GM12878 (cell line): ENCODE results near the gene CTSL. TPM values are rescaled to one million over a fixed set of nuclear protein-coding genes. Genes with fewer than 3 reads are reported as not detected.
"Not testable (repeated sequence)": the region's sequence is repeated elsewhere in the genome, so short reads cannot be mapped to it uniquely, and the experiment has no call there.

Experiments used
- ATAC-seq: fragments of 200-7000 bp; cut with Tn5 transposase; 3 replicates; pipeline ENCODE4 v1.9.1; 2020; ENCODE audit warnings: mild to moderate bottlenecking, moderate library complexity
- BruUV-seq: library from RNA; stranded (reverse); fragments of 400-500 nt; replicated peaks from 2 replicates; lab custom pipeline; 2021; lab: Mats Ljungman, UMichigan
- CTCF ChIA-PET: fragments of 300-600 bp; sonication (Branson Sonifier 250); formaldehyde crosslinking; extraction: SDS; loops from one replicate; lab custom pipeline; 2021; ENCODE audit warnings: inconsistent platforms; lab: Yijun Ruan, JAX
- POLR2A ChIA-PET: fragments of 350-600 bp; formaldehyde crosslinking; extraction: SDS; loops from one replicate; lab custom pipeline; 2021; ENCODE audit warnings: inconsistent platforms; lab: Charles Lee
- RAD21 ChIA-PET: fragments of 300-600 bp; sonication (Branson Sonifier 250); formaldehyde crosslinking; loops from one replicate; lab custom pipeline; 2023; ENCODE audit warnings: antibody characterized with exemption; ENCODE audit not compliant: unreplicated experiment; lab: Charles Lee
- SMC1A ChIA-PET: fragments of 300-600 bp; sonication (Branson Sonifier 250); formaldehyde crosslinking; loops from one replicate; lab custom pipeline; 2023; ENCODE audit not compliant: unreplicated experiment, uncharacterized antibody; lab: Charles Lee
- DNase-seq: peaks from one replicate; pipeline ENCODE4 v3.0.0-alpha.2; 2011; ENCODE audit warnings: low read depth, low spot score
- FAIRE-seq: peaks from 3 replicates; lab custom pipeline; 2011; peaks lifted over from hg19 to GRCh38; lab: Jason Lieb, UNC
- H2AFZ ChIP-seq: 2 replicates; pipeline ENCODE4 v1.6.0; 2011; ENCODE audit warnings: low read depth, low read length, control low read depth; ENCODE audit not compliant: control insufficient read depth
- H3K27ac ChIP-seq: 2 replicates; pipeline ENCODE4 v1.5.1; 2011; ENCODE audit warnings: control low read depth; ENCODE audit not compliant: control insufficient read depth, insufficient read depth
- H3K27me3 ChIP-seq, 2 experiments: replicated peaks in 1 of 2; 2 replicates each; pipeline versions ENCODE4 v1.6.0 to v1.6.1; 2011; ENCODE audit warnings: low read length in 1 of 2; ENCODE audit not compliant: control insufficient read depth in 2 of 2, insufficient read depth in 2 of 2
- H3K36me3 ChIP-seq, 2 experiments: 2 replicates each; pipeline ENCODE4 v1.5.1; 2011; ENCODE audit warnings: low read length in 1 of 2; ENCODE audit not compliant: control insufficient read depth in 2 of 2, insufficient read depth in 2 of 2
- H3K4me1 ChIP-seq: 2 replicates; pipeline ENCODE4 v1.6.1; 2011; ENCODE audit warnings: mild to moderate bottlenecking, low read length, moderate library complexity, mixed read lengths; ENCODE audit not compliant: control insufficient read depth, insufficient read depth
- H3K4me2 ChIP-seq: 2 replicates; pipeline ENCODE4 v1.6.0; 2011; ENCODE audit warnings: control low read depth; ENCODE audit not compliant: control insufficient read depth, insufficient read depth
- H3K4me3 ChIP-seq: fragments of 200-600 bp; sonication (generic); 2 replicates; pipeline ENCODE4 v1.5.1; 2016
- H3K79me2 ChIP-seq: 2 replicates; pipeline ENCODE4 v1.6.0; 2011; ENCODE audit warnings: low read length; ENCODE audit not compliant: control insufficient read depth, insufficient read depth
- H3K9ac ChIP-seq: 2 replicates; pipeline ENCODE4 v1.8.0; 2011; ENCODE audit warnings: low read length, control low read depth, mixed read lengths; ENCODE audit not compliant: control insufficient read depth, insufficient read depth
- H3K9me3 ChIP-seq: replicated peaks from 3 replicates; pipeline ENCODE4 v1.5.1; 2011; ENCODE audit warnings: mild to moderate bottlenecking, low read length; ENCODE audit not compliant: control insufficient read depth, insufficient read depth
- H4K20me1 ChIP-seq: 2 replicates; pipeline ENCODE4 v1.6.0; 2011; ENCODE audit not compliant: control insufficient read depth, insufficient read depth
- ESRRA ChIP-seq: IDR thresholded peaks from 2 replicates; pipeline ENCODE4 v1.6.1; 2012; ENCODE audit warnings: mild to moderate bottlenecking, low read length, improper control_type of control experiment
- RAD21 ChIP-seq: IDR thresholded peaks from 2 replicates; pipeline ENCODE4 v1.6.1; 2011; ENCODE audit warnings: mild to moderate bottlenecking, low read depth, low read length, moderate library complexity; ENCODE audit not compliant: insufficient read depth
- RELA ChIP-seq: fragments of 450-650 bp; IDR thresholded peaks from 2 replicates; pipeline ENCODE4 v1.8.0; 2014; ENCODE audit warnings: borderline replicate concordance; ENCODE audit not compliant: partially characterized antibody
- SKIL ChIP-seq: fragments of 450-650 bp; IDR thresholded peaks from 2 replicates; pipeline ENCODE4 v1.6.1; 2017; ENCODE audit warnings: mild to moderate bottlenecking, low read depth, inconsistent platforms; ENCODE audit not compliant: poor library complexity, severe bottlenecking
- SMARCA5 ChIP-seq: fragments of 450-650 bp; IDR thresholded peaks from 2 replicates; pipeline ENCODE4 v1.6.1; 2017; ENCODE audit warnings: mild to moderate bottlenecking
- WGBS: methylation state at CpG from one replicate; pipeline ENCODE4 v1.1.6; 2016; ENCODE audit warnings: low lambda C conversion rate; ENCODE audit not compliant: insufficient replicate concordance, insufficient coverage; ENCODE audit errors: missing lambda C conversion rate; 5-methylcytosine and 5-hydroxymethylcytosine counted together
- in situ Hi-C: fragments of 300-500 bp; cut with MboI; formaldehyde crosslinking; loops from 9 replicates; pipeline ENCODE4 v1.14.3; 2018; ENCODE audit warnings: mixed read lengths
- intact Hi-C: fragments of 100-400 bp; cut with micrococcal nuclease; formaldehyde crosslinking; loops from one replicate; pipeline ENCODE4 v1.14.2; 2022; ENCODE audit not compliant: unreplicated experiment
- polyA plus RNA-seq, 11 experiments: library from polyadenylated mRNA; depleted of rRNA in 4 of 11; unstranded in 6 of 11; stranded (reverse) in 5 of 11; fragments of >200 nt; fragmentation: Nextera tagmentation in 4 of 11; fragmentation: Illumina TruSeq in 1 of 11; extraction: Ambion mirVana in 4 of 11; extraction: Trizol in 1 of 11; gene quantifications; 1 replicate in 1 of 11; 2 replicates in 10 of 11; pipeline versions ENCODE4 v1.2.1 to v1.2.3, GENCODE V29; 2011 to 2016; ENCODE audit warnings: inconsistent platforms in 2 of 11, missing spikeins in 2 of 11, low read depth in 1 of 11
- total RNA-seq, 4 experiments: library from RNA; depleted of rRNA in 3 of 4; stranded (reverse); fragments of >200 nt in 3 of 4; fragmentation: Illumina TruSeq in 1 of 4; extraction: Trizol in 1 of 4; gene quantifications; 2 replicates each; pipeline versions ENCODE4 v1.2.1 to v1.2.3, GENCODE V29; 2013 to 2021
- TF ChIP-seq, protein P1 (sequence below): IDR thresholded peaks from 2 replicates; pipeline ENCODE4 v1.6.1; 2012; ENCODE audit warnings: low read depth, low read length, improper control_type of control experiment
- TF ChIP-seq, protein P2 (sequence below): fragments of 450-650 bp; IDR thresholded peaks from 2 replicates; pipeline ENCODE4 v1.6.1; 2016; ENCODE audit warnings: mild to moderate bottlenecking

Gene CTSL
- total and polyA plus RNA-seq, 10 of the 15 experiments (the other 5 are each of a cell fraction or from before 2014, with no cell fraction given) = 0.24 to 0.72 TPM; not detected in 8

- CTCF ChIA-PET = no interaction called here
- POLR2A ChIA-PET = no interaction called here
- no peaks in the 10 kb centered on the region for H3K27me3 ChIP-seq
- H3K4me1 ChIP-seq = no peaks in the 10 kb centered on the region
- 27% methylated on average over 3 of the region's 3 CpGs for WGBS
- no peaks in the 10 kb centered on the region for H4K20me1 ChIP-seq
- DNase-seq = no peak
- BruUV-seq = no TSS peak
- no peak overlapping the region for H3K4me3 ChIP-seq
- TF ChIP-seq SMARCA5 = no peak
- TF ChIP-seq, protein P1, sequence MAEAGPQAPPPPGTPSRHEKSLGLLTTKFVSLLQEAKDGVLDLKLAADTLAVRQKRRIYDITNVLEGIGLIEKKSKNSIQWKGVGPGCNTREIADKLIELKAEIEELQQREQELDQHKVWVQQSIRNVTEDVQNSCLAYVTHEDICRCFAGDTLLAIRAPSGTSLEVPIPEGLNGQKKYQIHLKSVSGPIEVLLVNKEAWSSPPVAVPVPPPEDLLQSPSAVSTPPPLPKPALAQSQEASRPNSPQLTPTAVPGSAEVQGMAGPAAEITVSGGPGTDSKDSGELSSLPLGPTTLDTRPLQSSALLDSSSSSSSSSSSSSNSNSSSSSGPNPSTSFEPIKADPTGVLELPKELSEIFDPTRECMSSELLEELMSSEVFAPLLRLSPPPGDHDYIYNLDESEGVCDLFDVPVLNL = no peak
- TF ChIP-seq, protein P2, sequence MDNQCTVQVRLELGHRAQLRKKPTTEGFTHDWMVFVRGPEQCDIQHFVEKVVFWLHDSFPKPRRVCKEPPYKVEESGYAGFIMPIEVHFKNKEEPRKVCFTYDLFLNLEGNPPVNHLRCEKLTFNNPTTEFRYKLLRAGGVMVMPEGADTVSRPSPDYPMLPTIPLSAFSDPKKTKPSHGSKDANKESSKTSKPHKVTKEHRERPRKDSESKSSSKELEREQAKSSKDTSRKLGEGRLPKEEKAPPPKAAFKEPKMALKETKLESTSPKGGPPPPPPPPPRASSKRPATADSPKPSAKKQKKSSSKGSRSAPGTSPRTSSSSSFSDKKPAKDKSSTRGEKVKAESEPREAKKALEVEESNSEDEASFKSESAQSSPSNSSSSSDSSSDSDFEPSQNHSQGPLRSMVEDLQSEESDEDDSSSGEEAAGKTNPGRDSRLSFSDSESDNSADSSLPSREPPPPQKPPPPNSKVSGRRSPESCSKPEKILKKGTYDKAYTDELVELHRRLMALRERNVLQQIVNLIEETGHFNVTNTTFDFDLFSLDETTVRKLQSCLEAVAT = no peak
- no peak for TF ChIP-seq ESRRA
- TF ChIP-seq RAD21 = no peak
- no peak for TF ChIP-seq SKIL
- TF ChIP-seq RELA = no peak
- TF ChIP-seq, all 136 proteins: peak for 0
- no peak for FAIRE-seq
- H3K36me3 ChIP-seq = no peaks in the 10 kb centered on the region
- no peak overlapping the region for H3K9ac ChIP-seq
- intact Hi-C loops (no loop called here), in situ Hi-C loops (no loop called here)
- no peaks in the 10 kb centered on the region for H3K79me2 ChIP-seq
- no peak overlapping the region for H3K4me2 ChIP-seq
- no peak overlapping the region for H2AFZ ChIP-seq
- ChIA-PET SMC1A (no interaction called here), RAD21 (no interaction called here)
- H3K27ac ChIP-seq = no peak overlapping the region
- ATAC-seq = no peak
- no peaks in the 10 kb centered on the region for H3K9me3 ChIP-seq
Observed at GRCh38 chr9:87742813-87743428, 17.0 kb downstream of the CTSL start.

DNA sequence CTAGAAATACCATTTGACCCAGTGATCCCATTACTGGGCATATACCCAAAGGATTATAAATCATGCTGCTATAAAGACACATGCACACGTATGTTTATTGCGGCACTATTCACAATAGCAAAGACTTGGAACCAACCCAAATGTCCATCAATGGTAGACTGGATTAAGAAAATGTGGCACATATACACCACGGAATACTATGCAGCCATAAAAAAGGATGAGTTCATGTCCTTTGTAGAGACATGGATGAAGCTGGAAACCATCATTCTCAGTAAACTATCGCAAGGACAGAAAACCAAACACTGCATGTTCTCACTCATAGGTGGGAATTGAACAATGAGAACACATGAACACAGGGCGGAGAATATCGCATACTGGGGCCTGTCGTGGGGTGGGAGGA, 18.3 kb downstream of the CTSL start:
- H3K9ac ChIP-seq, H3K27me3 ChIP-seq, DNase-seq, ATAC-seq, H4K20me1 ChIP-seq, H3K79me2 ChIP-seq, RAD21 ChIA-PET, H3K4me3 ChIP-seq, H3K9me3 ChIP-seq, SMC1A ChIA-PET, BruUV-seq, intact Hi-C loops, CTCF ChIA-PET, H3K4me1 ChIP-seq, FAIRE-seq, H3K4me2 ChIP-seq, POLR2A ChIA-PET, in situ Hi-C loops, H2AFZ ChIP-seq, H3K27ac ChIP-seq, H3K36me3 ChIP-seq: not testable (repeated sequence)
- 64% methylated on average over 5 of the region's 7 CpGs for WGBS
